BLaER1 treated with 17β-estradiol and CSF1 and Interleukin-3, amounts not matched to agents 10 nM and 100 nM (cell line): ENCODE measurements around the gene CFAP100.

ENCODE experiments used
- H3K27ac ChIP-seq, 11 experiments: shearing (Covaris generic); formaldehyde crosslinking; 2 replicates each; pipeline ENCODE4 v1.8.1; 2022
- H3K27me3 ChIP-seq, 11 experiments: shearing (Covaris generic); formaldehyde crosslinking; 2 replicates each; pipeline ENCODE4 v1.8.1; 2022
- H3K36me3 ChIP-seq, 11 experiments: shearing (Covaris generic); formaldehyde crosslinking; 2 replicates each; pipeline ENCODE4 v1.8.1; 2022
- H3K4me1 ChIP-seq, 10 experiments: shearing (Covaris generic); formaldehyde crosslinking; 2 replicates each; pipeline ENCODE4 v1.8.1; 2022
- H3K4me2 ChIP-seq, 11 experiments: shearing (Covaris generic); formaldehyde crosslinking; 2 replicates each; pipeline ENCODE4 v1.8.1; 2022
- H3K4me3 ChIP-seq, 10 experiments: shearing (Covaris generic); formaldehyde crosslinking; 2 replicates each; pipeline ENCODE4 v1.8.1; 2022
- H3K9ac ChIP-seq, 11 experiments: shearing (Covaris generic); formaldehyde crosslinking; 2 replicates each; pipeline ENCODE4 v1.8.1; 2022
- H3K9me3 ChIP-seq, 11 experiments: shearing (Covaris generic); formaldehyde crosslinking; replicated peaks in 1 of 11; 2 replicates each; pipeline ENCODE4 v1.8.1; 2022
- H4K20me1 ChIP-seq, 11 experiments: shearing (Covaris generic); formaldehyde crosslinking; 2 replicates each; pipeline ENCODE4 v1.8.1; 2022
- Cebpa-rat ChIP-seq, 11 experiments: shearing (Covaris generic); IDR thresholded peaks; 2 replicates each; pipeline ENCODE4 v1.8.1; 2022

The CFAP100 gene

GRCh38 chr3:126355251-126355650 lies 39.5 kb upstream of the CFAP100 start:
- Histone ChIP-seq H3K4me1 (peaks cover 14 to 34% (median 20%) of the 10 kb centered on the region in 10 experiments), H4K20me1 (peaks cover 0 to 48% (median 7%) of the 10 kb centered on the region in 11 experiments; a peak in 9 of 22 replicates), H3K9ac (no peak overlapping the region), H3K4me3 (no peak overlapping the region), H3K27me3 (peaks cover 56 to 68% (median 66%) of the 10 kb centered on the region in 11 experiments), H3K36me3 (no peaks in the 10 kb centered on the region), H3K9me3 (no peaks in the 10 kb centered on the region), H3K27ac (no peak overlapping the region), H3K4me2 (peak overlapping the region in 3 of 11 experiments; percentile 94 to 98 (median 96); a peak in 2 of 22 replicates)
- no peak for TF ChIP-seq Cebpa-rat (IDR thresholded peaks at IDR 0.05)

DNA sequence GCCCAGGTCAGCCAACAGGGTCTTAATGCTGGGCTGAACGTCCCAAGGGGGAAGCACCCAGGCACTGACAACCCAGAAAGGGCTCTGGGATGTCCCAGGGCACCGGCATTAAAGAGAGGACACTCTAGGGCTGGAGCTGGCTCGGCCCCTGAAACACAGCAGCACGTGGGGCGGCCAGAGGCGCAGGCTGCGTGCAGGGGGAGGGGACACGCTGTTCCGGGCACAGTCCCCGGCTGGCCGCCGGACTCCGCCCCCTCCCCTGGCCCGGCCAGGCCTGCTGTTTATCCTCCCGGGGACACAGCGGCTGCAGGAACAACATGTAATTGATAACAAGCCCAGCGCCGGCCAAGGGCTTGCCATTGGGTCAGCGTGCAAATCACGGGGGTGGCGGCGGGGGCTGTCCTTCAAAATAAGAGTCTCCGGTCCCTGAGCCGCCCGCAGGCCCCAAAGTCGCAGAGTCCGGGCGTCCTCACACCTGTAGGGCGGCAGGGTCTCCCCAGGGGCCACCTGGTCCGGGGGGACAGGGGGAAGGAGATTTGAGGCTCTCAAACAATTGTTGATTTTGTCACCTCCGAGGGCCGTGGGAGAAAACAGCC lies 38.8 kb upstream of the CFAP100 start:
- no peaks in the 10 kb centered on the region for H3K36me3 ChIP-seq
- H3K4me2 ChIP-seq, result peak overlapping the region; percentile 94 to 98 (median 96)
- H3K9ac ChIP-seq, result no peak overlapping the region
- H3K27me3 ChIP-seq, result peaks cover 56 to 74% (median 68%) of the 10 kb centered on the region in 11 experiments
- no peak overlapping the region for H3K27ac ChIP-seq
- H3K4me1 ChIP-seq, result peaks cover 14 to 31% (median 20%) of the 10 kb centered on the region in 10 experiments
- peaks cover 0 to 48% (median 7%) of the 10 kb centered on the region in 11 experiments; a peak in 9 of 22 replicates for H4K20me1 ChIP-seq
- H3K4me3 ChIP-seq, result peak overlapping the region; percentile 19 to 71 (median 62); a peak in 17 of 20 replicates
- no peak for TF ChIP-seq Cebpa-rat (IDR thresholded peaks at IDR 0.05)
- H3K9me3 ChIP-seq, result no peaks in the 10 kb centered on the region

DNA sequence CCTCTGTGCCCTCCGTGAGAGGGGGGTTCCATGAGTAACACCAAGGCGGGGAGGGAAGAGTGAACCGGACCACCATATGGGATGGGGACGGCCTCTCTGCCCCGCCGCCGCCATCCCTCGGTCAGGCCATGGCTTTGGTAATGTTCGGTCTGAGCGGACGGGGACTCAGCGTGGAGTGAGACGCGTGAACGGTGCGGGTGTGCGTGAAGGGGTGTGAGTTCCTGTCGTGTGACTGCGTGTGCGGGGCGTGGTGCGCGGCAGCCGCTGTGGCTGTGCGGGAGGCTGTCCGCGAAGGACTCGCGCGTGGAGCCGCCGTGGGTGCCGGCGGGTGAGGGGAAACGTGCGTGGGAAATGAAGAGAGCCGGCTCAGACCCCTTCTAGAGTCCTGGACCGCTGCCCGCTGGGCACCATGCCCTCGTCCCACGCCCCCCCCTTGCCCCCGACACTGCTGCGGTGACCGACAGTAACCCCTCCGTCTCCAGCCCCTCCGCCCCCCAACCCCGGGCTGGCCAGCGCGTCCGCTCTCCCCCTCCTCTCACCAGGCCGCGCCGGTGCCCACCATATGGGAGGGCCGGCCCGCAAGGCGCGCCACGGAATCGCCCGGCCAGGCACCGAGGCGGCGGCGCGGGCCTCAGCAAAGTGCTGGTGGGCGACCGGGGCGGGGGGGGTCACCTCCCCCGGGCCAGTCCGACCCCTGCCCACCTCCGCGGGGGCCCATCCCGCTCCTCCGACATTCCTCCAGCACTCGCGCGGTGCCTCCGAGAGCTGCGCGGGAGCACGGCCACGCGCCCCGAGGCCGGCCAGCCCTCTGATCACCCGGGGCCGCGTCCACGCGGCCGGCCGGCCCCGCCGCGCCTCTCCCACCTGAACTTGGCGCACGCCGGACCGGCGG lies 38.1 kb upstream of the CFAP100 start:
- Histone ChIP-seq H3K4me2 (peak overlapping the region; percentile 94 to 98 (median 96)), H4K20me1 (peaks cover 0 to 48% (median 7%) of the 10 kb centered on the region in 11 experiments; a peak in 9 of 22 replicates), H3K9ac (peak overlapping the region in 10 of 11 experiments; percentile 41 to 66 (median 58); a peak in 16 of 22 replicates), H3K27ac (peak overlapping the region in 3 of 11 experiments; percentile 13 to 33 (median 14); a peak in 1 of 22 replicates), H3K4me3 (peak overlapping the region; percentile 55 to 71 (median 62)), H3K27me3 (peaks cover 56 to 74% (median 68%) of the 10 kb centered on the region in 11 experiments), H3K36me3 (no peaks in the 10 kb centered on the region), H3K9me3 (no peaks in the 10 kb centered on the region), H3K4me1 (peaks cover 14 to 26% (median 19%) of the 10 kb centered on the region in 10 experiments)
- TF ChIP-seq Cebpa-rat (IDR thresholded peaks at IDR 0.05), result no peak

- no peaks in the 10 kb centered on the region for H3K36me3 ChIP-seq
- peaks cover 0 to 48% (median 7%) of the 10 kb centered on the region in 11 experiments; a peak in 9 of 22 replicates for H4K20me1 ChIP-seq
- H3K4me3 ChIP-seq, result peak within 1 kb of the TSS; percentile 55 to 71 (median 62)
- peak within 1 kb of the TSS in 10 of 11 experiments; percentile 43 to 66 (median 60); a peak in 18 of 22 replicates for H3K9ac ChIP-seq
- peak within 1 kb of the TSS in 3 of 11 experiments; percentile 13 to 33 (median 14); a peak in 1 of 22 replicates for H3K27ac ChIP-seq
- no peaks in the 10 kb centered on the region for H3K9me3 ChIP-seq
- peak within 1 kb of the TSS; percentile 94 to 98 (median 96) for H3K4me2 ChIP-seq
- peaks cover 14 to 26% (median 19%) of the 10 kb centered on the region in 10 experiments for H3K4me1 ChIP-seq
- H3K27me3 ChIP-seq, result peaks cover 56 to 74% (median 68%) of the 10 kb centered on the region in 11 experiments
- TF ChIP-seq Cebpa-rat (IDR thresholded peaks at IDR 0.05), result no peak
Measured at GRCh38 chr3:126357295-126358037, 37.2 kb upstream of the CFAP100 start, which contains the start of gene KLF15. TSS of gene KLF15 (minus strand) at chr3:126357408. CDS start at chr3:126352922, 4,486 bp downstream.

DNA sequence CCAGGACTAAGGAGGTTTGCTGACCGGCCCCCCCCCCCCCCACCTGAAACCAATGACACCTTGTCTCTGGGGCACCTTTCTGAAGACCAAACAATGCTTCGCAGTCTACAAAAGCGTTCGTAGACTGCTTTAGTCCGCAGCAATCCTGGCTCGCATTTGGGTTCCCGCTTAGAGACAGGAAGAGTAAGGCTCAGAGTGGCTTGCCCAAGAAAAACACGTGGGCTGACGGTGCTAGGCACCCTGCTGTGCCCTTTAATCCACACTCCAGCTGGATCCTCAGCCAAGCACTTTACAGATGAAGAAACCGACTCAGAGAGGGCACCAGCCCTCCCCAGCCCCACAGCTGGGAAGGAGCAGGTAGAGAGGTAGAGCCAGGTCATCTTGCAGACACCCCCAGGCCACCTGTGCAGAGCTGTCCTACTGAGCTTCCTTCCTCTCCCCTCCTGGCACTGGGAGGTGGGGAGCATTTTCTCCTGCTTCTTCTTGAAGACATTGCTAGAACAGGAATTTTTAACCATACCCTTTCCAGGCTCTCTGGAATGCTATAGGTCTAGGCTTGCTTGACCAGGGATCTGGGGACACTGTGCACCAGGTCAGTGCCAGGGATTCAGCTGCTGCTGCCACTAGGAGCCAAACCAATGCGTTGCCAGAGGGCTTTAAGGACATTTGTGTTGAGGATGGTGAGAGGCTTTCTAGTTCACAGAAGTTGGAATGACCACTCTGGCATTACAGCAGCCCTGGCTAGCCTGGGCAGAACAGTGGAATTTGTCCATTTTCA lies 36.5 kb upstream of the CFAP100 start:
- Histone ChIP-seq H3K4me3 (peak overlapping the region in 7 of 10 experiments; percentile 56 to 71 (median 62); a peak in 10 of 20 replicates), H3K9ac (peak overlapping the region in 1 of 11 experiments; percentile 53; a peak in 1 of 22 replicates), H3K9me3 (no peaks in the 10 kb centered on the region), H4K20me1 (peaks cover 0 to 48% (median 7%) of the 10 kb centered on the region in 11 experiments; a peak in 9 of 22 replicates), H3K4me1 (peaks cover 14 to 29% (median 20%) of the 10 kb centered on the region in 10 experiments), H3K4me2 (peak overlapping the region; percentile 94 to 98 (median 96); a peak in 21 of 22 replicates), H3K36me3 (no peaks in the 10 kb centered on the region), H3K27ac (no peak overlapping the region), H3K27me3 (peaks cover 56 to 74% (median 68%) of the 10 kb centered on the region in 11 experiments)
- TF ChIP-seq Cebpa-rat (IDR thresholded peaks at IDR 0.05), result no peak

DNA sequence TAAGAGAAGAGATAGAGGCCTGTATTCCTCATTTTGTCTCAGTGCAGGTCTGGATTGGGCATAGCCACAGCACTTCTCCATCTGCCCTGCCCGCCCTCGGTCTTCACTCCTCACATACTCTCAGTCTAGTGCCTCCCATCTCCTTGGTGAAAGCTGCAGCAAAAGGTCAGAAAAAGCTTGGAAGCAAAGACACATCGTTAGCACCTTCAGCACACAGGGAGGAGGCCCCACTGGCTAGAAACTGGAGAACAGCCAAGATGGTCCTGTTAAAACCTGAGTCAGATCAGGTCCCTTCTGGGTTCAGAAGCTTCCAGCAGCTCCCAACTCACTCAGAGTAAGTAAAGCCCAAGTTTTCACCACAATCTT lies 35.9 kb upstream of the CFAP100 start:
- no peak overlapping the region for H3K4me2 ChIP-seq
- no peak for TF ChIP-seq Cebpa-rat (IDR thresholded peaks at IDR 0.05)

DNA sequence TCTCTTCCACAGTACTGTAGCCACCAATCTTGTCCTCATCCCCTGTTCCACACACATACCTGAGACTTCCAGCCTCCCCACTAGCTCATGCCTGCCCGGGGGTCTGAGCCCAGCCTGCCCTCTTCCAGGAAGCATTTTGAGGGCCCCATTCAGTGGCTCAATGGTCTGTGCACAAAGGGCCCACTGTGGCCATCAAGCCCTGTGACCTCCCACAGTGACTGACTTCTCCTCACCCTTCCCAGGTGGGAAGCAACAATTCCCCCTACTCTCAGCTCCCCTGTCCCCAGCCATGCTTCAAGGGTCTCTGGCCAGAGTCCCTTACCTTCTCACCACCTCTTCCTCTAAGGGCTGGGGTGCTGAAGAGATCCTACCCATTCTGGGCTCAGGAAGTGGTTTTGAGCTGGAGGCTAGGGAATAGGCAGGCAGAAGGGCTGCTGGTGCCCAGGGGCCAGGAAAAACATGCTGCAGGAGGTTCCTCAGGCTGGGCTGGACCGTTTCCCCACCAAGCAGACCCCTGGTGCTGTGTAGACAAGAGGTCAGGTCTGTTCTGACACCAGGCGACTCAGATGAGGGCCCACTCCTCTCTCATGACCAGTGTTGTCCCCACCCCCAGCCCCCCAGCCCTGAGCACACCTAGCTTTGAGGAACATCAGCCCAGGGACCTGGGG lies 34.5 kb upstream of the CFAP100 start:
- H3K27ac ChIP-seq, result no peak overlapping the region
- no peak for TF ChIP-seq Cebpa-rat (IDR thresholded peaks at IDR 0.05)
- no peaks in the 10 kb centered on the region for H3K9me3 ChIP-seq
- H3K9ac ChIP-seq, result no peak overlapping the region
- H3K4me2 ChIP-seq, result no peak overlapping the region
- H3K27me3 ChIP-seq, result peaks cover 47 to 57% (median 51%) of the 10 kb centered on the region in 11 experiments
- no peak overlapping the region for H3K4me3 ChIP-seq
- H3K36me3 ChIP-seq, result no peaks in the 10 kb centered on the region
- H3K4me1 ChIP-seq, result peaks cover 14 to 33% (median 24%) of the 10 kb centered on the region in 10 experiments
- H4K20me1 ChIP-seq, result peaks cover 0 to 32% (median 7%) of the 10 kb centered on the region in 11 experiments; a peak in 9 of 22 replicates

More for the DNA sequence above, 35.9 kb upstream of the CFAP100 start:
- Histone ChIP-seq H3K36me3 (no peaks in the 10 kb centered on the region), H3K27me3 (peaks cover 56 to 71% (median 64%) of the 10 kb centered on the region in 11 experiments), H3K27ac (no peak overlapping the region), H3K9me3 (no peaks in the 10 kb centered on the region), H4K20me1 (peaks cover 0 to 45% (median 7%) of the 10 kb centered on the region in 11 experiments; a peak in 9 of 22 replicates), H3K9ac (no peak overlapping the region), H3K4me3 (no peak overlapping the region), H3K4me1 (peaks cover 14 to 34% (median 22%) of the 10 kb centered on the region in 10 experiments)
